GM12878 (cell line): Measurements from ENCODE around the gene ATP6AP2. TPM values are rescaled to one million over a fixed set of nuclear protein-coding genes. Genes with fewer than 3 reads are reported as not detected.

Source experiments
- ATAC-seq: fragments of 200-7000 bp; cut with Tn5 transposase; 3 replicates; pipeline ENCODE4 v1.9.1; 2020; ENCODE audit warnings: mild to moderate bottlenecking, moderate library complexity
- BruUV-seq: library from RNA; stranded (reverse); fragments of 400-500 nt; replicated peaks from 2 replicates; lab custom pipeline; 2021; lab: Mats Ljungman, UMichigan
- CTCF ChIA-PET: fragments of 300-600 bp; sonication (Branson Sonifier 250); formaldehyde crosslinking; extraction: SDS; loops from one replicate; lab custom pipeline; 2021; ENCODE audit warnings: inconsistent platforms; lab: Yijun Ruan, JAX
- POLR2A ChIA-PET: fragments of 350-600 bp; formaldehyde crosslinking; extraction: SDS; loops from one replicate; lab custom pipeline; 2021; ENCODE audit warnings: inconsistent platforms; lab: Charles Lee
- RAD21 ChIA-PET: fragments of 300-600 bp; sonication (Branson Sonifier 250); formaldehyde crosslinking; loops from one replicate; lab custom pipeline; 2023; ENCODE audit warnings: antibody characterized with exemption; ENCODE audit not compliant: unreplicated experiment; lab: Charles Lee
- SMC1A ChIA-PET: fragments of 300-600 bp; sonication (Branson Sonifier 250); formaldehyde crosslinking; loops from one replicate; lab custom pipeline; 2023; ENCODE audit not compliant: unreplicated experiment, uncharacterized antibody; lab: Charles Lee
- DNase-seq: peaks from one replicate; pipeline ENCODE4 v3.0.0-alpha.2; 2011; ENCODE audit warnings: low read depth, low spot score
- FAIRE-seq: peaks from 3 replicates; lab custom pipeline; 2011; peaks lifted over from hg19 to GRCh38; lab: Jason Lieb, UNC
- H2AFZ ChIP-seq: 2 replicates; pipeline ENCODE4 v1.6.0; 2011; ENCODE audit warnings: low read depth, low read length, control low read depth; ENCODE audit not compliant: control insufficient read depth
- H3K27ac ChIP-seq: 2 replicates; pipeline ENCODE4 v1.5.1; 2011; ENCODE audit warnings: control low read depth; ENCODE audit not compliant: control insufficient read depth, insufficient read depth
- H3K27me3 ChIP-seq, 2 experiments: replicated peaks in 1 of 2; 2 replicates each; pipeline versions ENCODE4 v1.6.0 to v1.6.1; 2011; ENCODE audit warnings: low read length in 1 of 2; ENCODE audit not compliant: control insufficient read depth in 2 of 2, insufficient read depth in 2 of 2
- H3K36me3 ChIP-seq, 2 experiments: 2 replicates each; pipeline ENCODE4 v1.5.1; 2011; ENCODE audit warnings: low read length in 1 of 2; ENCODE audit not compliant: control insufficient read depth in 2 of 2, insufficient read depth in 2 of 2
- H3K4me1 ChIP-seq: 2 replicates; pipeline ENCODE4 v1.6.1; 2011; ENCODE audit warnings: mild to moderate bottlenecking, low read length, moderate library complexity, mixed read lengths; ENCODE audit not compliant: control insufficient read depth, insufficient read depth
- H3K4me2 ChIP-seq: 2 replicates; pipeline ENCODE4 v1.6.0; 2011; ENCODE audit warnings: control low read depth; ENCODE audit not compliant: control insufficient read depth, insufficient read depth
- H3K4me3 ChIP-seq: fragments of 200-600 bp; sonication (generic); 2 replicates; pipeline ENCODE4 v1.5.1; 2016
- H3K79me2 ChIP-seq: 2 replicates; pipeline ENCODE4 v1.6.0; 2011; ENCODE audit warnings: low read length; ENCODE audit not compliant: control insufficient read depth, insufficient read depth
- H3K9ac ChIP-seq: 2 replicates; pipeline ENCODE4 v1.8.0; 2011; ENCODE audit warnings: low read length, control low read depth, mixed read lengths; ENCODE audit not compliant: control insufficient read depth, insufficient read depth
- H3K9me3 ChIP-seq: replicated peaks from 3 replicates; pipeline ENCODE4 v1.5.1; 2011; ENCODE audit warnings: mild to moderate bottlenecking, low read length; ENCODE audit not compliant: control insufficient read depth, insufficient read depth
- H4K20me1 ChIP-seq: 2 replicates; pipeline ENCODE4 v1.6.0; 2011; ENCODE audit not compliant: control insufficient read depth, insufficient read depth
- RFX5 ChIP-seq: IDR thresholded peaks from 2 replicates; pipeline ENCODE4 v1.6.1; 2011; ENCODE audit warnings: low read depth, low read length, improper control_type of control experiment
- SPI1 ChIP-seq: IDR thresholded peaks from 2 replicates; pipeline ENCODE4 v1.6.1; 2011; ENCODE audit warnings: low read depth, mild to moderate bottlenecking, low read length, moderate library complexity, borderline replicate concordance; ENCODE audit not compliant: insufficient read depth
- WGBS: methylation state at CpG from one replicate; pipeline ENCODE4 v1.1.6; 2016; ENCODE audit warnings: low lambda C conversion rate; ENCODE audit not compliant: insufficient replicate concordance, insufficient coverage; ENCODE audit errors: missing lambda C conversion rate; 5-methylcytosine and 5-hydroxymethylcytosine counted together
- in situ Hi-C: fragments of 300-500 bp; cut with MboI; formaldehyde crosslinking; loops from 9 replicates; pipeline ENCODE4 v1.14.3; 2018; ENCODE audit warnings: mixed read lengths
- intact Hi-C: fragments of 100-400 bp; cut with micrococcal nuclease; formaldehyde crosslinking; loops from one replicate; pipeline ENCODE4 v1.14.2; 2022; ENCODE audit not compliant: unreplicated experiment
- polyA plus RNA-seq, 11 experiments: library from polyadenylated mRNA; depleted of rRNA in 4 of 11; unstranded in 6 of 11; stranded (reverse) in 5 of 11; fragments of >200 nt; fragmentation: Nextera tagmentation in 4 of 11; fragmentation: Illumina TruSeq in 1 of 11; extraction: Ambion mirVana in 4 of 11; extraction: Trizol in 1 of 11; gene quantifications; 1 replicate in 1 of 11; 2 replicates in 10 of 11; pipeline versions ENCODE4 v1.2.1 to v1.2.3, GENCODE V29; 2011 to 2016; ENCODE audit warnings: inconsistent platforms in 2 of 11, missing spikeins in 2 of 11, low read depth in 1 of 11
- total RNA-seq, 4 experiments: library from RNA; depleted of rRNA in 3 of 4; stranded (reverse); fragments of >200 nt in 3 of 4; fragmentation: Illumina TruSeq in 1 of 4; extraction: Trizol in 1 of 4; gene quantifications; 2 replicates each; pipeline versions ENCODE4 v1.2.1 to v1.2.3, GENCODE V29; 2013 to 2021
- TF ChIP-seq, protein P1 (sequence below): fragments of 450-650 bp; IDR thresholded peaks from 2 replicates; pipeline ENCODE4 v1.6.1; 2016; ENCODE audit warnings: mild to moderate bottlenecking, moderate library complexity, borderline replicate concordance

ATP6AP2 gene
- total and polyA plus RNA-seq, 10 of the 15 experiments (the other 5 are each of a cell fraction or from before 2014, with no cell fraction given) = 36.3 to 141 (median 56.0) TPM

DNA sequence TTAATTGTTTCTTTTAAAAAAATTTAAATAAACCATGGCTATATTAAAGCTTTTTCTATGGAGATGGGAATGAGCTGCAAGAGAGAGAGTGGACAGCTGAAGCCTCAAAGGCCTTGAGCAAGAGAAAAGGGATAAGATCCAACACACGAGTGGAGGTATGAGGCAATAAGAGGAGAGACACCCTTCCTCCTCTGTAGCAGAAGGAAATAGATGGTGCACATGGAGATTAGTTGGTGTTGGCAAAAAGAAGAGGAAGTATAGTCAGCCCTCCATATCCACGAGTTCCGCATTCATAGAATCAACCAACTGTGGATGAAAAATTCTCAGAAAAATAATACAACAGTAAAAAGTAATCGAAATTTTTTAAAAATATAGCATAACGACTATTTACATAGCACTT, 63.4 kb downstream of the ATP6AP2 start:
- 24% methylated on average over 5 of the region's 5 CpGs for WGBS
- intact Hi-C loops (loop anchor here (10.0 kb wide), 2 partner anchors 231 to 611 kb away; no protein-coding TSS in a partner anchor), in situ Hi-C loops (loop anchor here (5.0 to 10.0 kb wide), 3 partner anchors 102 to 691 kb away; partner anchors contain the start of gene DDX3X)
- Histone ChIP-seq H3K4me3 (peak overlapping the region; percentile 47), H3K4me2 (peak overlapping the region; percentile 82), H3K27ac (peak overlapping the region; percentile 53), H3K27me3 (no peaks in the 10 kb centered on the region), H3K9ac (peak overlapping the region; percentile 56; the same call in 1 of the 2 replicates), H3K9me3 (no peaks in the 10 kb centered on the region), H3K36me3 (peaks cover 0 to 11% of the 10 kb centered on the region in 2 experiments; a peak in 2 of 4 replicates), H3K79me2 (peaks cover 49% of the 10 kb centered on the region), H2AFZ (no peak overlapping the region), H3K4me1 (no peaks in the 10 kb centered on the region), H4K20me1 (peaks cover 3% of the 10 kb centered on the region)
- POLR2A ChIA-PET = no interaction called here
- SMC1A ChIA-PET = interaction anchor here (0.8 to 2.0 kb wide), 3 partner anchors 9 to 100 kb away, joined by 4 to 9 read pairs (median 5); no protein-coding TSS in a partner anchor
- FAIRE-seq (no peak), ATAC-seq (no peak), DNase-seq (no peak)
- CTCF ChIA-PET = interaction anchor here (1.5 to 4.5 kb wide), 4 partner anchors 8 to 471 kb away, joined by 5 to 39 read pairs (median 12); no protein-coding TSS in a partner anchor
- TF ChIP-seq, protein P1, sequence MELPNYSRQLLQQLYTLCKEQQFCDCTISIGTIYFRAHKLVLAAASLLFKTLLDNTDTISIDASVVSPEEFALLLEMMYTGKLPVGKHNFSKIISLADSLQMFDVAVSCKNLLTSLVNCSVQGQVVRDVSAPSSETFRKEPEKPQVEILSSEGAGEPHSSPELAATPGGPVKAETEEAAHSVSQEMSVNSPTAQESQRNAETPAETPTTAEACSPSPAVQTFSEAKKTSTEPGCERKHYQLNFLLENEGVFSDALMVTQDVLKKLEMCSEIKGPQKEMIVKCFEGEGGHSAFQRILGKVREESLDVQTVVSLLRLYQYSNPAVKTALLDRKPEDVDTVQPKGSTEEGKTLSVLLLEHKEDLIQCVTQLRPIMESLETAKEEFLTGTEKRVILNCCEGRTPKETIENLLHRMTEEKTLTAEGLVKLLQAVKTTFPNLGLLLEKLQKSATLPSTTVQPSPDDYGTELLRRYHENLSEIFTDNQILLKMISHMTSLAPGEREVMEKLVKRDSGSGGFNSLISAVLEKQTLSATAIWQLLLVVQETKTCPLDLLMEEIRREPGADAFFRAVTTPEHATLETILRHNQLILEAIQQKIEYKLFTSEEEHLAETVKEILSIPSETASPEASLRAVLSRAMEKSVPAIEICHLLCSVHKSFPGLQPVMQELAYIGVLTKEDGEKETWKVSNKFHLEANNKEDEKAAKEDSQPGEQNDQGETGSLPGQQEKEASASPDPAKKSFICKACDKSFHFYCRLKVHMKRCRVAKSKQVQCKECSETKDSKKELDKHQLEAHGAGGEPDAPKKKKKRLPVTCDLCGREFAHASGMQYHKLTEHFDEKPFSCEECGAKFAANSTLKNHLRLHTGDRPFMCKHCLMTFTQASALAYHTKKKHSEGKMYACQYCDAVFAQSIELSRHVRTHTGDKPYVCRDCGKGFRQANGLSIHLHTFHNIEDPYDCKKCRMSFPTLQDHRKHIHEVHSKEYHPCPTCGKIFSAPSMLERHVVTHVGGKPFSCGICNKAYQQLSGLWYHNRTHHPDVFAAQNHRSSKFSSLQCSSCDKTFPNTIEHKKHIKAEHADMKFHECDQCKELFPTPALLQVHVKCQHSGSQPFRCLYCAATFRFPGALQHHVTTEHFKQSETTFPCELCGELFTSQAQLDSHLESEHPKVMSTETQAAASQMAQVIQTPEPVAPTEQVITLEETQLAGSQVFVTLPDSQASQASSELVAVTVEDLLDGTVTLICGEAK = no peak
- TF ChIP-seq SPI1 (peak; percentile 14; the same call in 1 of the 2 replicates), RFX5 (no peak)
- BruUV-seq = no TSS peak
- RAD21 ChIA-PET = interaction anchor here (1.0 to 1.9 kb wide), 3 partner anchors 74 to 476 kb away, joined by 3 to 12 read pairs (median 3); no protein-coding TSS in a partner anchor
